ENCODE results near the gene SLC7A6OS.

SLC7A6OS gene

GRCh38 chr16:68275611-68276191, 35.0 kb downstream of the SLC7A6OS start:
- no peak for DNase-seq

- no peak for DNase-seq
Observed at GRCh38 chr16:68274441-68274840, 36.3 kb downstream of the SLC7A6OS start.

GRCh38 chr16:68273896-68274295, 36.9 kb downstream of the SLC7A6OS start:
- DNase-seq: no peak

GRCh38 chr16:68273459-68273858, 37.3 kb downstream of the SLC7A6OS start:
- no peak for DNase-seq

- peak; percentile 35 to 45 for DNase-seq
Observed at GRCh38 chr16:68272507-68273209, 38.1 kb downstream of the SLC7A6OS start.

- no peak for DNase-seq
Observed at GRCh38 chr16:68270353-68270752, 40.4 kb downstream of the SLC7A6OS start.

GRCh38 chr16:68269793-68270192, 41.0 kb downstream of the SLC7A6OS start:
- DNase-seq: no peak

GRCh38 chr16:68267612-68268405, 42.9 kb downstream of the SLC7A6OS start:
- no peak for DNase-seq

GRCh38 chr16:68265078-68265920, 45.4 kb downstream of the SLC7A6OS start:
- DNase-seq: peak; percentile 51 to 53

- peak; percentile 79 to 81 for DNase-seq
Observed at GRCh38 chr16:68264128-68265077, 46.3 kb downstream of the SLC7A6OS start, which contains the start of gene SLC7A6. SLC7A6 (plus strand) TSS chr16:68264526; CDS start chr16:68274727, 10,201 bp downstream.

- no peak for DNase-seq
Observed at GRCh38 chr16:68263559-68264127, 47.1 kb downstream of the SLC7A6OS start.

GRCh38 chr16:68259007-68259825, 51.5 kb downstream of the SLC7A6OS start:
- DNase-seq: no peak

- no peak for DNase-seq
Observed at GRCh38 chr16:68257906-68258800, 52.6 kb downstream of the SLC7A6OS start.

- DNase-seq: no peak
Observed at GRCh38 chr16:68257251-68257905, 53.4 kb downstream of the SLC7A6OS start.

GRCh38 chr16:68255712-68256111, 55.0 kb downstream of the SLC7A6OS start:
- no peak for DNase-seq

- no peak for DNase-seq
Observed at GRCh38 chr16:68253721-68254120, 57.0 kb downstream of the SLC7A6OS start.

GRCh38 chr16:68252383-68252782, 58.4 kb downstream of the SLC7A6OS start:
- DNase-seq: no peak

- DNase-seq: no peak
Observed at GRCh38 chr16:68251832-68252231, 58.9 kb downstream of the SLC7A6OS start.

- no peak for DNase-seq
Observed at GRCh38 chr16:68250951-68251350, 59.8 kb downstream of the SLC7A6OS start.
